Skin epidermis (tissue), 12 donors: ENCODE data around the gene WDR13.
A peak's percentile ranks its signal among the peaks of the same experiment; 100 is the strongest.

Source experiments
- H3K27ac ChIP-seq, 21 experiments: fragments of 200-600 bp; sonication (generic) in 11 of 21; one replicate each; pipeline ENCODE4 v1.5.0; 2020; ENCODE audit warnings: mild to moderate bottlenecking in 3 of 21, inconsistent platforms in 2 of 21, moderate library complexity in 2 of 21
- H3K4me3 ChIP-seq, 7 experiments: fragments of 200-600 bp; sonication (generic) in 2 of 7; one replicate each; pipeline ENCODE4 v1.5.0; 2020; ENCODE audit warnings: inconsistent platforms in 2 of 7, mild to moderate bottlenecking in 2 of 7, moderate library complexity in 1 of 7

Gene WDR13

DNA sequence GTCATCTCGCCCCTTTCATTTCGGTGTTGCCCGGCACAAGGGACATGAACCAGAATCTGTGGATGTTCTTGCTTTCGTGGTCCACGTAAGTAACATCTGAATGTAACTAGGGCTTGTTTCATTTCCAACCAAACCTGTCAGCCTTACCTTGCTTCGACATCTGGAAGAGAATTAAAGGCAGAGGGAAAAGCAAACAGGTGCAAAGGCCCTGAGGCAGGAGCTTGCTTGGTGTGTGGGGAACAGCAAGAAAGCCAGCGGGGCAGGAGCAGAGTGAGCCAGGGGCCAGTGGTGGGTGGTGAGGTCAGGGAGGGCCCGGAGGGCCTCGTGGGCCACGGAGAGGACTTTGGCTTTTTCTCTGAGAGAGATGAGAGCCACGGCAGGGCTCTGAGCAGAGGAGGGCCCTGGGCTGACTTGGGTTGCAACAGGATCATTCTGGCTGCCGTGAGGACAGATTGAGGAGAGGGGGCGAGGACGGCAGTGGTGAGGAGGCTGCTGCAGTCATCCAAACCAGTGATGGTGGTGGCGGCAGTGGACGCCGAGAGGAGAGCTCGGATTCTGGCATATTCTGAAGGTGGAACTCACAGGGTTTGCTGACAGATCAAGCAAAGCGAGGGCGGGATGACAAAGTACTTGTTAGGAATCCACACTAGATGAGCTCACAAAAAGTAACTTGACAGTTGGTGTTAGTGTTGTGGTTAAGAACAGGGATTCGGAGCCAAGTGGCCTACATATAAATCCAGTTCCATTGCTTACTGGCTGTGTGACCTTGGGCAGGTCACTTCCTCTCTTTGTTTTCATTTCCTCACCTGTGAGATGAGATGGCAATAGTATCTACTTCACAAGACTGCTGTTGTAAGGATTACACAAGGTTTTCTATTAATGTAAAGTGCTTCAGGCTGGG is 6.8 kb upstream of the WDR13 start:
- Histone ChIP-seq H3K27ac (peak overlapping the region in 18 of 21 experiments; percentile 8 to 73 (median 40)), H3K4me3 (no peak overlapping the region)

GRCh38 chrX:48591255-48591791 is 6.0 kb upstream of the WDR13 start:
- H3K27ac ChIP-seq, result peak overlapping the region in 13 of 21 experiments; percentile 15 to 73 (median 47)
- H3K4me3 ChIP-seq, result no peak overlapping the region

DNA sequence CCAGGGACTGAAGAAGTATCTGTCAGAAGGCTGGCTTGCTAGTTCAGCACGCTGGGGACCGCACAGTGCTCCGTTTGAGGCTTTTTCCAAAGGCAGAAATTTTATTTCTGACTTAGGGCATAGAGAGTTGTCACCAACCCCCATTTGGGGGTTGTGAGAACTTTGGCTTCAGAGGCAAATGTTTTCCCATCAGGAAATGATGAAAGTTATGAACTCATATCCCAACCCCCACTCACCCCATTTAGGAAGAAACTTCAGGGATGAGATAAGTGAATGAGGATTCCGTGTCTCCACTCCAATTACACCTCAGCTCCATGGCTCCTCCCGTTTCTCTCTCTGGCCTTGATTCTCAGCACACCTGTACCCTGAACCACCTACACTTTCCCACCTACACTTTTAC is 4.3 kb upstream of the WDR13 start:
- Histone ChIP-seq H3K27ac (peak overlapping the region in 1 of 21 experiments; percentile 64), H3K4me3 (no peak overlapping the region)

DNA sequence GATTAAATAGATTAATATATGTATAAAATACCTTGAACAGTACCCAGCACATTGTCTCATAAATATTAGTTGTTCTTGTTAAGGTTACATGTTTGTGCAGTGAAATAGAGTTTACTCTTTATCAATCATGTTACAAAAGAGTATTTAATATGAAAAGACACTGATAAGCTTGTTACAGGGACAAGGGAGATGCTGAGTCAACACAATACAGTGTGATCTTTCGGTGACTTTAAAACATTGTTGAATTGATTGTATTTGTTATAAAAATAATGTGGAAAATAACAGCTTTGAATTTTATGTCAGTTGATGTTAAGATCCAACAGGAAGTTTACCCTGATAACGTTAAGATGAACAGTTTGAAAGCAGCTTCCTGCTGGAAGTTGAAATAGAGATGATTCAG is 1.4 kb upstream of the WDR13 start:
- H3K27ac ChIP-seq, result no peak overlapping the region

DNA sequence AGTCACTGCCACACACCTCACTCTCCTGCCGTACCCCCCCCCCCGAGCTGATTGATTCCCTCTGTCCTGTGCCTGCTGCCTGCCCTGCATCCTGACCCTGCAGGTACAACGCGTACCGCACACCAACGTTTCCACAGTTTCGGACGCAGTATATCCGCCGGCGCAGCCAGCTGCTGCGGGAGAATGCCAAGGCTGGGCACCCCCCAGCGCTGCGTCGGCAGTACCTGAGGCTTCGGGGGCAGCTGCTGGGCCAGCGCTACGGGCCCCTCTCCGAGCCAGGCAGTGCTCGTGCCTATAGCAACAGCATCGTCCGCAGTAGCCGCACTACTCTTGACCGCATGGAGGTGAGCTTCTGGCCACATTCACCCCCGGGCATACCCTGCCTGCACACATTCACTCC is 1.3 kb downstream of the WDR13 start:
- H3K27ac ChIP-seq, result peak overlapping the region in 9 of 21 experiments; percentile 10 to 98 (median 95)

More for the DNA sequence above, 1.4 kb upstream of the WDR13 start:
- H3K4me3 ChIP-seq, result no peak overlapping the region

GRCh38 chrX:48599341-48599740 is 2.0 kb downstream of the WDR13 start:
- H3K4me3 ChIP-seq, result no peak overlapping the region
- H3K27ac ChIP-seq, result no peak overlapping the region

More for the DNA sequence above, 1.3 kb downstream of the WDR13 start:
- peak overlapping the region; percentile 38 to 65 (median 54) for H3K4me3 ChIP-seq

DNA sequence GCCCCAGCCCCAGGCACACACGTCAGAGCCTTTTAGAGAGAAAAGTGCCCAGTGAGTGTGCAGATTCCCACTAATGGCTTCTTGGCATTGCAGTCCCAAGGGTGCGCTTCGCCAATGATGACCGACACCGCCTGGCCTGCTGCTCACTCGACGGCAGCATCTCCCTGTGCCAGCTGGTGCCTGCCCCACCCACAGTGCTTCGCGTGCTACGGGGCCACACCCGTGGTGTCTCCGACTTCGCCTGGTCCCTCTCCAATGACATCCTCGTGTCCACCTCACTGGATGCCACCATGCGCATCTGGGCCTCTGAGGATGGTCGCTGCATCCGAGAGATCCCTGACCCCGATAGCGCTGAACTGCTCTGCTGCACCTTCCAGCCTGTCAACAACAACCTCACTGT is 2.9 kb downstream of the WDR13 start:
- H3K4me3 ChIP-seq, result no peak overlapping the region

DNA sequence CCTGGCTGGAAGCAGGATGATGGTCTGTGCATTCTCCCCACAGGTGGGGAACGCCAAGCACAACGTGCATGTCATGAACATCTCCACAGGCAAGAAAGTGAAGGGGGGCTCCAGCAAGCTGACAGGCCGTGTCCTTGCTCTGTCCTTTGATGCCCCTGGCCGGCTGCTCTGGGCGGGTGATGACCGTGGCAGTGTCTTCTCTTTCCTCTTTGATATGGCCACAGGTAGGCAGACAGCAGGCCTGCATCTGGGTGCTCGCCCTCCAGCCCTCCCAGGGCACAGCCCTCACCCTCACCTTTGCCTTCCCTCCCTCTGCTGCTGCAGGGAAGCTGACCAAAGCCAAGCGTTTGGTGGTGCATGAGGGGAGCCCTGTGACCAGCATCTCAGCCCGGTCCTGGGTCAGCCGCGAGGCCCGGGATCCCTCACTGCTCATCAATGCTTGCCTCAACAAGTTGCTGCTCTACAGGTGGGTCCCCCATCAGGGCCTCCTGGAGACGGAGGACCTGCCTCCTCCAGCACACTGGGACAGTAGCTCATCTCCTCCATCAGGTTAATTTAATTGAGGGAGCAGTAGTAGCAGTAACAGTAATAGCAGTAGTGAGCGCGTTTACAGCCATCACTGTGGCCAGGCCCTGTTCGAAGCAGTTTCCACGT is 4.6 kb downstream of the WDR13 start:
- H3K4me3 ChIP-seq, result no peak overlapping the region
- H3K27ac ChIP-seq, result no peak overlapping the region

More for the DNA sequence above, 2.9 kb downstream of the WDR13 start:
- no peak overlapping the region for H3K27ac ChIP-seq

- H3K4me3 ChIP-seq, result no peak overlapping the region
Observed at GRCh38 chrX:48604701-48605100, 7.4 kb downstream of the WDR13 start.

DNA sequence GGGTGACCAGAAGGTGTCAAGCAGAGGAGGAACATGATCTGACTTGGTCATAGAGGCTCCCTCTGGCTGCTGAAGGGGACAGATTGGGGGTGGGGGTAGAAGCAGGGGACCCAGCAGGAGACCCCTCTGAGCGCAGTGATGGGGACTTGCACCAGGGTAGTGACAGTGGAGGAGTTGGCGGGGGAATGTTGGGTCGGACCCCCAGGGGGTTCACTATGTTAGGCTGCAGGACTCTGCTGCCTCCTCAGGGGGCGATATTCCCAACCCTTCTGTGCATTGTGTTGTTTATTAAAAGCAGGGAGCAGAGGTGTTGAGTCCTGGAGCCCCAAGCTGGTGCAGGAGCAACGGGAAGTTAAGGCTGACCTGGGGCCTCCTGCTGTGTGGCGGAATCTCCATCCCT is 8.8 kb downstream of the WDR13 start:
- no peak overlapping the region for H3K27ac ChIP-seq
- H3K4me3 ChIP-seq, result no peak overlapping the region

More at GRCh38 chrX:48604701-48605100, 7.4 kb downstream of the WDR13 start:
- no peak overlapping the region for H3K27ac ChIP-seq

DNA sequence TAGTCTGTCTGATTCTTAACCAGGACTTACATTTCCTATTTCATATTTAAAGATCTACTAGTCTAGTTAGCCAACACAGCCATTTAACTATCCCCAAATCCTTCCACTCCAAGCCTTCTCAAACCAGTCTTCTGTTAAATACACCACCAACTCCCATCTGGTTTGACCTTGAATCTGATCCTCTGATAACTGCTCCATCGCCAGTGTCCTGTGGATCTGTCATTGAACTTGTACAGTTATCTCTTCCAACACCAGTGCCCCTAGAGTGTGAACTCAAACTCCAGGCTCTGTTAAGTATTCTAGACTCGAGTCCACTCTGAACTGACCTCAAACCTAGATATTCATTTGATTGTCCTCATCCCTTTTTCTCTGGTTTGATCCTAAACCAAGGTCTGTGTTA is 14.4 kb downstream of the WDR13 start:
- Histone ChIP-seq H3K27ac (no peak overlapping the region), H3K4me3 (no peak overlapping the region)

DNA sequence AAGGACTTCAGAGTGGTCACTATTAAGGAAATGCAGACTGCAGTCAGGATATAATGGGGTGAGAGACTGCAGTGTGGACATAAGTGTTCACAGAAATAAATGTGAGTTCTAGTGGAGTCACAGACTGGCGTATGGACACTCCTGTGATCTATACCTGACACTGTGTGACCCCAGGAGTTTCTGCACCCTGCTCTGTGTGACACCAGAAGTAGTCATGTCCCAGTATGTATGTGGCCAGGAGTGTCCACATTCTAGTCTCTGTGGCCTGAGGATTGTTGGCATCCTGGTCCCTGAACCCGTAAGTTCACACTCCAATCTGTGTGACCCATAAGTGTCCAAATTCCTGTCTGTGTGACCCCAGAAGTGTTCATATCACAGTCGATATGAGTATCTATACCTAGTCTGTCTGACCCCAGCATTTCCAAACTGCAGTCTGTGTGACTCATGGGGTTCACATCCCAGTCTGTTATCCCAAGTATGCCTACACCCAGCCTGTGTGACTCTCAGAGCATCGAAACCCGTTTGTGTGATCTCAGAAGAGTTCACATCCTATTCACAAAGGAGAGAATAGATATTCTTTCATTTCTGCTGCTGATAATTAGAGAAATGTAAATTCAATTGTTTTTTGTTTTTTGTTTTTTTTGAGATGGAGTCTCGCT is 16.3 kb downstream of the WDR13 start:
- no peak overlapping the region for H3K27ac ChIP-seq
- no peak overlapping the region for H3K4me3 ChIP-seq

- no peak overlapping the region for H3K27ac ChIP-seq
- no peak overlapping the region for H3K4me3 ChIP-seq
Observed at GRCh38 chrX:48616576-48616975, 19.3 kb downstream of the WDR13 start.

DNA sequence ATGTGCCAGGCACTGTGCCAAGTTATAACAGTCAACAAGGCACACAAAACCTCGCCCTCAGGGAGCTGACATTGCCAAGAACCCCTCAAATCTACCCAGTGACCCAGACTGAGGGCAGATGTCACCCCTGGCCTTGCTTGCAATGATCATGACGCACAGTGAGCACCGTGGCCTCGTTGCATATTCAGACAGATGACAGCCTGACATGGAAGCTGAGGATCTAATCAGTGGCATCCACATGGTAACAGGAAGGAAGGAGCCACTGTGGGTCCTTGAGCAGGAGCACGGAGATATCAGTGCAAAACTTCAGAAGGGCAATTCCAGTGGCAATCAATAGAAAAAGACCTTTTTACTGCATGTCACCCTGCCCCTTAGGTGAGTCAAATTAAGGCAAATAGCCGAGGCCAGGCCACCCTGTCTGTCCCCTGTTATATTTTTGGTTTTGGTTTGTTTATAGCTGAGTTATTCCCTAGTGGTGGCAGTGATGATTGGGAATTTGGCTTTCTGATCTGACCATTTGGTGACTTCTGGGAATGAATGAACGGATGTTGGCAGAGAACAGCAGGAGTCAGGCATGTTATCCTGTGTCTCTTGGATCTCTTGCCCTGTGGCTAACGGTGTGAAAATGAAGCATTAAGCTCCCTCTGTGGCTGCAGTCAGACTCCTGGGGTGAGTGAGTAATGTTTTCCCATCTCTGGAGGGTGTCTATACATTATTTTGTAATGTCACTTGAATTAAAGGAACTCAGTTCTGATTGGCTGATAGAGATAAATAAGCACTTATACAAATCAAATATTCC is 20.4 kb downstream of the WDR13 start:
- Histone ChIP-seq H3K4me3 (no peak overlapping the region), H3K27ac (no peak overlapping the region)

GRCh38 chrX:48626401-48627298 is 29.4 kb downstream of the WDR13 start:
- Histone ChIP-seq H3K27ac (no peak overlapping the region), H3K4me3 (no peak overlapping the region)

GRCh38 chrX:48631376-48632090 is 34.2 kb downstream of the WDR13 start:
- no peak overlapping the region for H3K4me3 ChIP-seq

DNA sequence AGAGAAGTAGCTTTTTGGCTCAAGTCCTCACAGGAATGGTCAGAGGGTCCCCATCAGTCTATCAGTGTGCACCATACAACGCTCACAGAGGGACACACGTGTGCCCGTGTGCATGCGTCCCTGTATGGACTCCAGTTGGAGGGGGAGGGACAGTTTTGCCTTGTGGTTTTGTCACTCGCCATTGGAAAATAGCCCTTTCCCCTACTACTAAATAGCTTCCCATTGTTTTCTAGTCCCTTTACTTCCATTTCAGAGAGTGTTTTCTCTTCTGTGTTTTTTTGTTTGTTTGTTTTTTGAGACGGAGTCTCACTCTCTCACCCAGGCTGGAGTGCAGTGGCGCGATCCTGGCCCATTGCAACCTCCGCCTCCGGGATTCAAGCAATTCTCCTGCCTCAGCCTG is 34.9 kb downstream of the WDR13 start:
- Histone ChIP-seq H3K4me3 (no peak overlapping the region), H3K27ac (no peak overlapping the region)

More at GRCh38 chrX:48631376-48632090, 34.2 kb downstream of the WDR13 start:
- peak overlapping the region in 1 of 21 experiments; percentile 42 for H3K27ac ChIP-seq

- Histone ChIP-seq H3K4me3 (no peak overlapping the region), H3K27ac (no peak overlapping the region)
Observed at GRCh38 chrX:48636301-48636700, 39.0 kb downstream of the WDR13 start.
